ENCODE data around the gene PHOX2A. TPM values are rescaled to one million over a fixed set of nuclear protein-coding genes. Genes with fewer than 3 reads are reported as not detected.

Gene PHOX2A
- total and polyA plus RNA-seq, 9 donors, result 0.21 TPM; not detected in 8

Other genes with a start within 250 kb of the PHOX2A start
- 2.5 TPM for gene IL18BP, start 245.3 kb downstream of the PHOX2A start, total RNA-seq
- gene IL18BP, start 245.3 kb downstream of the PHOX2A start, polyA plus RNA-seq (ENCODE audit: insufficient read depth in 1 of 8, insufficient read length in 8 of 8, low replicate concordance in 1 of 8), result 10 to 100 TPM in 1 of 8 donors, 1 to 10 TPM in 7; 4.7 to 11.0 (median 6.8) TPM
- gene NUMA1, start 163.6 kb downstream of the PHOX2A start, total RNA-seq, result 118 TPM
- gene NUMA1, start 163.6 kb downstream of the PHOX2A start, polyA plus RNA-seq (ENCODE audit: insufficient read depth in 1 of 8, insufficient read length in 8 of 8, low replicate concordance in 1 of 8), result 100 to 1,000 TPM; 144 to 197 (median 173) TPM
- gene LRRC51, start 163.3 kb downstream of the PHOX2A start, total RNA-seq, result 3.4 TPM
- 1 to 10 TPM; 5.8 to 9.5 (median 7.7) TPM for gene LRRC51, start 163.3 kb downstream of the PHOX2A start, polyA plus RNA-seq (ENCODE audit: insufficient read depth in 1 of 8, insufficient read length in 8 of 8, low replicate concordance in 1 of 8)
- 53.4 TPM for gene LAMTOR1, start 140.9 kb downstream of the PHOX2A start, total RNA-seq
- 10 to 100 TPM; 84.6 to 99.1 (median 92.7) TPM for gene LAMTOR1, start 140.9 kb downstream of the PHOX2A start, polyA plus RNA-seq (ENCODE audit: insufficient read depth in 1 of 8, insufficient read length in 8 of 8, low replicate concordance in 1 of 8)
- not detected for gene TOMT, start 138.3 kb downstream of the PHOX2A start, total RNA-seq
- gene TOMT, start 138.3 kb downstream of the PHOX2A start, polyA plus RNA-seq (ENCODE audit: insufficient read depth in 1 of 8, insufficient read length in 8 of 8, low replicate concordance in 1 of 8), result not detected
- gene ANAPC15, start 131.5 kb downstream of the PHOX2A start, total RNA-seq, result 29.8 TPM
- gene ANAPC15, start 131.5 kb downstream of the PHOX2A start, polyA plus RNA-seq (ENCODE audit: insufficient read depth in 1 of 8, insufficient read length in 8 of 8, low replicate concordance in 1 of 8), result 10 to 100 TPM; 30.7 to 38.7 (median 35.5) TPM
- not detected for gene FOLR3, start 108.5 kb downstream of the PHOX2A start, total RNA-seq
- under 1 TPM in 1 of 8 donors, not detected in 7; 0.18 TPM for gene FOLR3, start 108.5 kb downstream of the PHOX2A start, polyA plus RNA-seq (ENCODE audit: insufficient read depth in 1 of 8, insufficient read length in 8 of 8, low replicate concordance in 1 of 8)
- gene FOLR1, start 52.0 kb downstream of the PHOX2A start, total RNA-seq, result 3.6 TPM
- gene FOLR1, start 52.0 kb downstream of the PHOX2A start, polyA plus RNA-seq (ENCODE audit: insufficient read depth in 1 of 8, insufficient read length in 8 of 8, low replicate concordance in 1 of 8), result 1 to 10 TPM; 2.8 to 8.6 (median 5.0) TPM
- gene FOLR2, start 27.4 kb downstream of the PHOX2A start, total RNA-seq, result 23.5 TPM
- gene FOLR2, start 27.4 kb downstream of the PHOX2A start, polyA plus RNA-seq (ENCODE audit: insufficient read depth in 1 of 8, insufficient read length in 8 of 8, low replicate concordance in 1 of 8), result 10 to 100 TPM; 18.2 to 31.4 (median 27.0) TPM
- 87.7 TPM for gene INPPL1, start 19.4 kb downstream of the PHOX2A start, total RNA-seq
- 100 to 1,000 TPM; 134 to 211 (median 165) TPM for gene INPPL1, start 19.4 kb downstream of the PHOX2A start, polyA plus RNA-seq (ENCODE audit: insufficient read depth in 1 of 8, insufficient read length in 8 of 8, low replicate concordance in 1 of 8)
- gene CLPB, start 190.4 kb upstream of the PHOX2A start, total RNA-seq, result 20.3 TPM
- 10 to 100 TPM; 11.5 to 18.7 (median 15.6) TPM for gene CLPB, start 190.4 kb upstream of the PHOX2A start, polyA plus RNA-seq (ENCODE audit: insufficient read depth in 1 of 8, insufficient read length in 8 of 8, low replicate concordance in 1 of 8)